Eye (tissue), 1 donor: ENCODE measurements around the gene PEX6.

ENCODE experiments used
- DNase-seq: peaks from one replicate; pipeline ENCODE4 v3.0.0-alpha.2; 2015

PEX6 gene, protein sequence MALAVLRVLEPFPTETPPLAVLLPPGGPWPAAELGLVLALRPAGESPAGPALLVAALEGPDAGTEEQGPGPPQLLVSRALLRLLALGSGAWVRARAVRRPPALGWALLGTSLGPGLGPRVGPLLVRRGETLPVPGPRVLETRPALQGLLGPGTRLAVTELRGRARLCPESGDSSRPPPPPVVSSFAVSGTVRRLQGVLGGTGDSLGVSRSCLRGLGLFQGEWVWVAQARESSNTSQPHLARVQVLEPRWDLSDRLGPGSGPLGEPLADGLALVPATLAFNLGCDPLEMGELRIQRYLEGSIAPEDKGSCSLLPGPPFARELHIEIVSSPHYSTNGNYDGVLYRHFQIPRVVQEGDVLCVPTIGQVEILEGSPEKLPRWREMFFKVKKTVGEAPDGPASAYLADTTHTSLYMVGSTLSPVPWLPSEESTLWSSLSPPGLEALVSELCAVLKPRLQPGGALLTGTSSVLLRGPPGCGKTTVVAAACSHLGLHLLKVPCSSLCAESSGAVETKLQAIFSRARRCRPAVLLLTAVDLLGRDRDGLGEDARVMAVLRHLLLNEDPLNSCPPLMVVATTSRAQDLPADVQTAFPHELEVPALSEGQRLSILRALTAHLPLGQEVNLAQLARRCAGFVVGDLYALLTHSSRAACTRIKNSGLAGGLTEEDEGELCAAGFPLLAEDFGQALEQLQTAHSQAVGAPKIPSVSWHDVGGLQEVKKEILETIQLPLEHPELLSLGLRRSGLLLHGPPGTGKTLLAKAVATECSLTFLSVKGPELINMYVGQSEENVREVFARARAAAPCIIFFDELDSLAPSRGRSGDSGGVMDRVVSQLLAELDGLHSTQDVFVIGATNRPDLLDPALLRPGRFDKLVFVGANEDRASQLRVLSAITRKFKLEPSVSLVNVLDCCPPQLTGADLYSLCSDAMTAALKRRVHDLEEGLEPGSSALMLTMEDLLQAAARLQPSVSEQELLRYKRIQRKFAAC

GRCh38 chr6:42978839-42979522 is at the start of gene PEX6:
Gene PEX6 (minus strand): TSS chr6:42979181. CDS start chr6:42979150, 31 bp downstream.
- DNase-seq, result peak; percentile 96

DNA sequence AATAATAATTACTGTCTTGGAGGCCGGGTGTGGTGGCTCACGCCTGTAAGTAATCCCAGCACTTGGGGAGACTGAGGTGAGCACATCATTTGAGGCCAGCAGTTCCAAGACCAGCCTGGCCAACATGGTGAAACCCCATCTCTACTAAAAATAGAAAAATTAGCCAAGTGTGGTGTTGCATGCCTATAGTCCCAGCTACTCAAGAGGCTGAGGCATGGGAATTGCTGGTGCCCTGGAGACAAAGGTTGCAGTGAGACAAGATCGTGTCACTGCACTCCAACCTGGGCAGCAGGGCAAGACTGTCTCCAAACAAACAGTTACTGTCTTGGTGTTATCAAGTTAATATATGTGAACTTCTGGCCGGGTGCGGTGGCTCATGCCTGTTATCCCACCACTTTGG is 47.4 kb upstream of the PEX6 start:
- DNase-seq, result no peak

- no peak for DNase-seq
Observed at GRCh38 chr6:43024436-43024835, 45.5 kb upstream of the PEX6 start.

DNA sequence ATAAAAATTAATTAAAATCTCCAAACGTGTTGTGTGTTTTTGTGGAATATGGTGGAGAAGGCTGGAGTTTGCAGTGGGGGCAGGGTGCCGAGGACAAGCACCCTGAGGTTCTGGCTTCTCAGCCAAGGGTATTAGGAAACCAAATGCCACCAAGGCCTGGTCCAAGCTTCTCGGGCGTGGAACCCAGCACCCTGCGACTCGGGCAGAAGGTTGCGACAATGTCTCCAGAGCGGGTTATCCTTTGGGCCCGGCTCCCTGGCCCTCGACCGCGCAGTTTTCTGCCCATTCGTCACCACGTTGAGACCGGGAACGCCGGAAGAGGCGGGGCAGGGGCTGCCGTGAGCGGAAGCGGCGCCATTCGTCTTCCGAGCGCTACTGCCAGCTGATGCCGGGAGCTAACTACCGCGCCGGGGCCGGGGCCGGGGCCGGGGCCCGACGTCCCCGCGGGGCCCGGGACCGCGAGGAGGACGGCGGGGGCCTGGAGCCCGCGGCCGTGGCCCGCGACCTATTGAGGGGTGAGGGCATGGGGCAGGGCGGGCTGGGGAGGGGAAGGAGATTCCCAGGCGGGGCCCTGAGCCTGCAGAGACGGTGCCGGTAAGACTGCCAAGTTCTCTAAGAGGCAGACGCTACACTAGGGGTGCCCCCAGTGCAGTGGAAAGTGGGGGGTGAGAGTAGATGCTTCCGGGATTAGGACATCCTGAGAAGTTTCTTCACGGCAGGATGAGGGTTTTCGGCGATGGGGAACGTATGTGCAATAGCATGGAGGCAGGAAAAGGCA is 42.5 kb upstream of the PEX6 start, which contains the start of gene RRP36:
RRP36 (plus strand) TSS at position 354 of the 778 bp plus-strand sequence; CDS start at position 386, 32 bp downstream.
- DNase-seq, result peak; percentile 86

DNA sequence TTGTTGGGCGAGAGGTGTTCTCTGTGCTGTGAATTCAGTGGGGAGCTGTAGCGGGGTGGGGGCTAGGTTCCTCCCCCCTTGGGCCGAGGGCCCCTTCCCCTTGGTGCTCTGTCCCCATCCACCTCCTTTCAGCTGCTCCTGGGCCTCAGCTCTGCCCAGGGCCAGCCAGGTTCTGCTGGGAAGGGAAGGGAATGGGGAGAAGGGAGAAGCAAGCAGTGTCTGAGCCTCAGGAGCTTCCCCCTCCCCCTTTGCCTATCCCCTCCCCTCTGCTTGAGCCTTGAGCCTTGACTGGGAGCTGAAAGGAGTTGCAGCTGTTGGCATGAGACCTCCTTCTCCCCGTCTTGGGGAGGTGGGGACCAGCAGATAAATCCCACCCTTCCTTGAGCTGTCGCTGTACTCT is 41.9 kb upstream of the PEX6 start:
- DNase-seq, result no peak

DNA sequence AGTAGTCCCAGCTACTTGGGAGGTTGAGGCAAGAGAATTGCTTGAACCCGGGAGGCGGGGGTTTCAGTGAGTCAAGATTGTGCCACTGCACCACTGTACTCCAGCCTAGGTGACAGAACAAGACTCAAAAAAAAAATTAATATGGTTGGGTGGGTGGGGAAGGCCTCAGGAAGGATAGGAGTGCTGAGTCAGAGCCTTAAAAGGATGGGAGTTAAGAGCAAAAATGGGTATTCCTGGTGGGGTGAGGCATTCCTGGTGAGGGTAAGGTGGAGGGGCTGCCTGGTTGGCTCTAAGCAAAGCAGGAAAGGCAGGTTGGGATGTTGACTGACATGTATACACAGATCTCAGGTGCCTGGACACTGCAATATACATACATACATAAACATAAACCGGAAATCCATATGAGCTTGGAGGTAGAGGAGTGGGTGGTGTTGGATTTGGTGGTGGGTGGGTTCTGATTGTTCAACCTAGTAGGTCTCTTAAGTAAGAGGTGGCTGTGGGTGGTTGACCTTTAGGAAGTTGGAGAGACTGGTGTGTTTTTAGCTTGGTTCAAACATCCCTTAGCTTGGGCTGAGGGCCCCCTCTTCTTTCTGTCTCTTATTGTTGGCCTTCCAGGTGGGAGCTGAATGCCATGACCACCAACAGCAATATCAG is 41.2 kb upstream of the PEX6 start:
- DNase-seq, result no peak

- DNase-seq, result no peak
Observed at GRCh38 chr6:43019152-43019551, 40.2 kb upstream of the PEX6 start.

- DNase-seq, result no peak
Observed at GRCh38 chr6:43016943-43017334, 38.0 kb upstream of the PEX6 start.

GRCh38 chr6:43016176-43016942 is 37.4 kb upstream of the PEX6 start:
- DNase-seq, result no peak

DNA sequence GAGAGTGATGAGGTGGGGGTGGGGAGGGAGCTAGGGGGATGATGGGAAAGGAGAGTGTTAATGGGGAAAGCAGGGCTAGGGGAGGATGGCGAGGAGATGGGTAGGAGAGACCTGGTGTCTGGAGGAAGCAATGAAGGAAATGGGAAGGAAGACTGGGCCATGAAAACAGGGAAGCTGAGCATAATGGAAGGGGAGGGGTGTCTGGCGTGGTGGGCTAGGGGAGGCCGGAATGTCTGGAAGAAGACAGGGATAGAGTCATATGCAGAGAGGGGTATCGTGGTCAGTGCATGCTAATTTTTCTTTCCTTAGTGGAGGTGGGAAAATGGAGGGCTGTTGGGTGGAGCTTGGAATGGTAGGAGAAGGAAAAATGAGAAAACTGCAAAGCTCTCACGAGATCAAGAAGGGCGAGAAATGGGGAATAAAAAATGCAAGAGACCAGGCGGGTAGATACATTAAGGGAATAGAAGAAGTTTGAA is 35.5 kb upstream of the PEX6 start:
- DNase-seq, result no peak

DNA sequence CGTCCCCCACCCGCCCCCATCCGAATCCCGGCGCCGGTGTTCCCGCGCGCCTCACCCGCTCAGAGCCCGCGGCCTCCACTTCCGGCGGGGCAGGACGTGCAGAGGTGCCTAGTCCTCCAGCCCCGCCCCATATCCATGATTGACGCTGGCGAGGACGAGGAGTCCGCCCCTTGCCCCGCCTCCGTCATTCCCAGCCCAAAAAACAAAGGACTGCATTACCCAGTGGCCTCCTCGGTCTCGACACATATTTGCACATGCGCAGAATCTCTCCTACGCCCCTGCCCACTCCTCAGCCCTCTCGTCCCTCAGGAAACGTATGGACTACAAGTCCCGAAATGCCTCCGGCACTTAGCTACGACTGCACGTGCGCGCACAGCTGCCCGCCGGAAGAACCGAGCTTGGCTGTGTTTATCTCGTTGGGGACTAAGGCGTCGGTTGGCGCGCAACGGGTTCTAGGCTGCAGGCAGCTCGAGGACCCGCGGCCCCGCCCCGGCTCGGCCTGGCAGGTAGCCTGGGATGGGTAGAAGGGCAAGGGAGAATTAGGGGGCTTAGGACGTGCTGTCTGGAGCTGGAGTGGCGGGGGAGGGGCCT is 35.0 kb upstream of the PEX6 start, which contains the start of the genes KLHDC3 and MEA1:
KLHDC3 (plus strand) TSS at position 407 of the 591 bp plus-strand sequence. CDS start 2,944 bp downstream, outside the sequence.
MEA1 (minus strand) TSS at position 104 of the 591 bp plus-strand sequence. CDS start 133 bp downstream, outside the sequence.
- DNase-seq, result peak; percentile 100

DNA sequence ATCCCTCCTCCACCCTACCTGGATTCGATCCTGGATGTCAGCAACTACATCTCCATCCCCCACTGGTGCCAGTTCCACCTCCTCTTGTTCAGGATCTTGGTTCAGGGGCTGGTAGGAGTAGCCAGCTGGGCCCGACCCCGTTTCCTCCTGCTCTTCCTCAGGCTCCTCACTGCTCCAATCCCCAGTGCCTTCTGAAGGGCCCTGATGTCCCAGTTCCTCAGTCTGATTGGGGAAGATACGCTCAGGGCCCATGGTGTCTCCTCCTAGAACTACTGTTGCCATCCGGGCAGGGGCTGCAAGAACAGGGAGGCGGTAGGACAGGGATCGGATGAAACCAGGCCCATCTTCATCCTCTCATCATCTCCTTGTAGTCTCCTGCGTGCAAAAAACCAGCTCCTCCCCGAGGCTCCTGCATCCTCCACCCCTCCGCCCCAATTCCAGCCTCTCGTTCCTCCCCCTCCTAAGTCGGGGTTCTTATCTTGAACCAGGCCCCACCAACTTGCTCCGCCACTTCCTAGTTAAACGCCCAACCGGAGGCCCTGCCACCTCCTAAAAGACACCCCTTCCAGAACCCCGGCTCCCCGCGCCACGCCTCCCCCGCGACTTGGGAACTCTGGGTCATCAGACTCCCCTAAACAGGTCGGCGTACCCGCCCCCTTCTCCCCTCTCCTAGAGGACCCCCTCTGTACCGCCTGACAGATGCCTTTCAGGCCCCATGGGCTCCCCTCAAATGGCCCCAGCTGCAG is 34.3 kb upstream of the PEX6 start:
- no peak for DNase-seq

DNA sequence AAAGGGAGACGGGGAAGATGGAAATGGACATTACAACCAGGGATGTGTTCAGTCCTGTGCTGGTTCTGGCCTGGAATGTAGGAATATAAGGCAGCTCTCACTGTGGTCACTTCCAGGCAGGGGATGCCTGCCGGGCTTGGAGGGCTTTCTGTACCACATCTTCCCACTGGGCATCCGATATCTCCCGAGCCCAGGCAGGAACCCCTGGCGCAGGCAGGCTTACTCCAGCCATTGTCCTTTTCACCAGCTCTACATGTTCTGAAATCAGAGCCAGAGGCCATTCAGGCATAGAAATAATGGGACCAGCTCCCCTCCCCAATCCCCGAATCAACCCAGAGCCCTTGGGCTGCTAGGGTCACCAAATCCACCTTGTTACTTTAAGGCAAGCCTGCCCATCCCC is 33.4 kb upstream of the PEX6 start:
- DNase-seq, result no peak

DNA sequence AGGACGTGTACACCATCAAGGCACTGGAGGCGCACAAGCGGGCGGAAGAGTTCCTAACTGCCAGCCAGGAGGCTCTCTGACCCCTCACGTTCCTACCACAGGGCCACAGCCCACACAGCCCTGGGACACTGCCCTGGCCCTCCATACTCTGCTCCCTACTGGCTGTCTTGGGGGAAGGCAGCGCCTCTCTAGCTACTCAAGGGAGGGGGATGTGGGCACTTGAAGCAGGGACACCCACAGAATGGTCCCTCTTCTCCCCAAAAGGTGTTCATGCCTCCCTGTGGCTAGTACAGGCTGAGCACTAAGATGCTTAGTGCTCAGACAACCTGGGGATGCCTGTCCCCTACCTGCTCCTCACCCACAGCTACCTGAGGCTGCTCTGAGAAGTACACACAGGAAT is 32.2 kb upstream of the PEX6 start:
- DNase-seq, result no peak

DNA sequence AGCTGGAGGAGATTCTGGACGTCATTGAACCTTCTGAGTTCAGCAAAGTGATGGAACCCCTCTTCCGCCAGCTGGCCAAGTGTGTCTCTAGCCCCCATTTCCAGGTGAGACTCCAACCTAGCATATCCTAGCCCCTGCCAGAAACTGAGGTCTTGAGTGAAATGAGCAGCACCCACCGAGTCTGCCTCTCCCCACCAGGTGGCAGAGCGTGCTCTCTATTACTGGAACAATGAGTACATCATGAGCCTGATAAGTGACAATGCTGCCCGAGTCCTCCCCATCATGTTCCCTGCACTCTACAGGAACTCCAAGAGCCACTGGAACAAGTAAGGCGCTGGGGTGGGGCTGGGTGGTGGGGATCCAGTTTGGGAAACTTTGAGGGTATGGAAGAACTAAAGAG is 30.1 kb upstream of the PEX6 start:
- DNase-seq, result peak; percentile 39

GRCh38 chr6:43007126-43007525 is 28.1 kb upstream of the PEX6 start:
- DNase-seq, result no peak

DNA sequence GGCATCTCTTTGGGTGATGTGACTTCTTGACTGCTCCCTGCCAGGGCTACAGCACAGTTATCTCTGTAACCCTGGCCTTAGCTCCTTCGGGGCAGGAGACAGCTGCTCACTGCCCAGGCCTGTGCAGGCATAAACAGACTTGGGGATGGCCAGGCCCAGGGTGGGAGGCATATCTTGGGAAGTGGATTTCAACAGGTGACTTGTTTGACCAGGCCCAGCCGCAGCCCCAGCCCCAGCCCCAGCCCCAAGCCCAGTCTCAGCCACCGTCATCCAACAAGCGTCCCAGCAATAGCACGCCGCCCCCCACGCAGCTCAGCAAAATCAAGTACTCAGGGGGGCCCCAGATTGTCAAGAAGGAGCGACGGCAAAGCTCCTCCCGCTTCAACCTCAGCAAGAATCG is 27.3 kb upstream of the PEX6 start:
- DNase-seq, result no peak

GRCh38 chr6:43005844-43006243 is 26.9 kb upstream of the PEX6 start:
- DNase-seq, result no peak

GRCh38 chr6:43001843-43002242 is 22.9 kb upstream of the PEX6 start:
- DNase-seq, result no peak
